Suprapubic skin (tissue), 4 donors: Measurements from ENCODE around the gene ATF2. TPM values are rescaled to one million over a fixed set of nuclear protein-coding genes. Genes with fewer than 3 reads are reported as not detected.
A peak's percentile ranks its signal among the peaks of the same experiment; 100 is the strongest.

Source experiments
- DNase-seq, 2 donors: peaks; one replicate each; pipeline ENCODE4 v3.0.0-alpha.2; 2019; ENCODE audit warnings: low spot score in 2 of 2
- H3K27ac ChIP-seq: fragments of 200-600 bp; sonication (generic); one replicate; pipeline ENCODE4 v1.5.1; 2019
- H3K27me3 ChIP-seq: fragments of 200-600 bp; sonication (generic); one replicate; pipeline ENCODE4 v1.5.1; 2019
- H3K36me3 ChIP-seq: fragments of 200-600 bp; sonication (generic); one replicate; pipeline ENCODE4 v1.5.1; 2019
- H3K4me1 ChIP-seq: fragments of 200-600 bp; sonication (generic); one replicate; pipeline ENCODE4 v1.5.1; 2019
- H3K4me3 ChIP-seq: fragments of 200-600 bp; sonication (generic); one replicate; pipeline ENCODE4 v1.5.1; 2019; ENCODE audit warnings: mild to moderate bottlenecking
- H3K9me3 ChIP-seq: fragments of 200-600 bp; sonication (generic); one replicate; pipeline ENCODE4 v1.5.1; 2019
- EP300 ChIP-seq: sonication (generic); formaldehyde crosslinking; IDR thresholded peaks from one replicate; pipeline ENCODE4 v1.6.1; 2017; ENCODE audit warnings: antibody characterized with exemption
- POLR2A ChIP-seq, 2 donors: fragments of 450-650 bp; IDR thresholded peaks; one replicate each; pipeline ENCODE4 v1.6.1; 2017; ENCODE audit warnings: antibody characterized with exemption in 2 of 2, mild to moderate bottlenecking in 2 of 2, moderate library complexity in 2 of 2
- POLR2AphosphoS5 ChIP-seq, 3 donors: sonication (generic); formaldehyde crosslinking; IDR thresholded peaks; one replicate each; pipeline ENCODE4 v1.6.1; 2017; ENCODE audit warnings: antibody characterized with exemption in 3 of 3
- WGBS: methylation state at CpG from one replicate; pipeline ENCODE4 v1.1.5; 2018; 5-methylcytosine and 5-hydroxymethylcytosine counted together
- total RNA-seq, 4 donors: library from RNA; depleted of rRNA; stranded (reverse); fragments of >200 nt; gene quantifications; one replicate each; pipeline ENCODE4 v1.1.0, GENCODE V29; 2016
- TF ChIP-seq, protein P1 (sequence below), 2 donors: fragments of 200-600 bp in 1 of 2; fragments of 450-650 bp in 1 of 2; sonication (generic) in 1 of 2; IDR thresholded peaks; one replicate each; pipeline ENCODE4 v1.5.1; 2016 to 2019; ENCODE audit warnings: antibody characterized with exemption in 2 of 2, mild to moderate bottlenecking in 1 of 2, moderate library complexity in 1 of 2

Gene ATF2, protein sequence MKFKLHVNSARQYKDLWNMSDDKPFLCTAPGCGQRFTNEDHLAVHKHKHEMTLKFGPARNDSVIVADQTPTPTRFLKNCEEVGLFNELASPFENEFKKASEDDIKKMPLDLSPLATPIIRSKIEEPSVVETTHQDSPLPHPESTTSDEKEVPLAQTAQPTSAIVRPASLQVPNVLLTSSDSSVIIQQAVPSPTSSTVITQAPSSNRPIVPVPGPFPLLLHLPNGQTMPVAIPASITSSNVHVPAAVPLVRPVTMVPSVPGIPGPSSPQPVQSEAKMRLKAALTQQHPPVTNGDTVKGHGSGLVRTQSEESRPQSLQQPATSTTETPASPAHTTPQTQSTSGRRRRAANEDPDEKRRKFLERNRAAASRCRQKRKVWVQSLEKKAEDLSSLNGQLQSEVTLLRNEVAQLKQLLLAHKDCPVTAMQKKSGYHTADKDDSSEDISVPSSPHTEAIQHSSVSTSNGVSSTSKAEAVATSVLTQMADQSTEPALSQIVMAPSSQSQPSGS
- 10 to 100 TPM; 22.3 to 46.9 (median 27.0) TPM for total RNA-seq

DNA sequence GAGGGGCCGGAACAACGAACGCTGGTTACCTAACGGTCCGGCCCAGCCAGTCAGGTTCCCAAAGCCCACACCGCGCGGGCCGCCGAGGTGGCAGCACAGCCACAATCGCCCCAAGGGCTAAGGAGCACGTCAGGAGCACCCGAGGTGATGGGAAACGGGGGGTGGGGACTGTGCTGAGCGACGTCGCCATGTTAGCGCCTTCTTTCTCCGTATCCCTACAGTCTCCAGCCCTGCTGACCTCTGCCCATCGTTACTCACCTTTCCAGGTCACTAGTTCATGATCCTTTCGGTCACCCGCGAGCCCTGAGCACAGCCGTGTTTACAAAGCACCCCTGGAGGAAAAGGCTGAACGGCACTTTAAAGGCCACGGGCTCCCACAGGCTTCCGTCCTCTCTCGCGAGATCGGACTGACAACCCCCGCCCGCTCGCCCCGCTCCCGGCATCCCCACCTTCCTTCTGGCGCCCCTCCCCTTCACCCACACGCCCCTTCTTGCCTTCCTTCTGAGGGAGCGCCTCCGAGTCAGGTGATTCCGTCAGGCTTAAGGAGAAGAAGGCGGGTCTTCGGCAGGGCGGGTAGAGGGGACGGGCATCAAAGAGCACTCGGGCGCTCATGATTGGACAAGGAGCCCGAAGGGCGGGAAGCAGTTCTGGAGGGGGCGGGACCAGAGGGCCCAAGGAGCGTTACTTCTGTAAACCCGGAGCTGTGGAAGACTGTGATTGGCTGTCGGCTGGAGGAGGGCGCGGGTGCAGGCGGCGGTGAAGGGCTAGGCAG, at the start of gene ATF2:
Gene ATF2, minus strand, starts transcription at position 412 of the 772 bp plus-strand sequence. CDS start 31,760 bp downstream, outside the sequence.
- H3K36me3 ChIP-seq = no peaks in the 10 kb centered on the region
- TF ChIP-seq, protein P1, sequence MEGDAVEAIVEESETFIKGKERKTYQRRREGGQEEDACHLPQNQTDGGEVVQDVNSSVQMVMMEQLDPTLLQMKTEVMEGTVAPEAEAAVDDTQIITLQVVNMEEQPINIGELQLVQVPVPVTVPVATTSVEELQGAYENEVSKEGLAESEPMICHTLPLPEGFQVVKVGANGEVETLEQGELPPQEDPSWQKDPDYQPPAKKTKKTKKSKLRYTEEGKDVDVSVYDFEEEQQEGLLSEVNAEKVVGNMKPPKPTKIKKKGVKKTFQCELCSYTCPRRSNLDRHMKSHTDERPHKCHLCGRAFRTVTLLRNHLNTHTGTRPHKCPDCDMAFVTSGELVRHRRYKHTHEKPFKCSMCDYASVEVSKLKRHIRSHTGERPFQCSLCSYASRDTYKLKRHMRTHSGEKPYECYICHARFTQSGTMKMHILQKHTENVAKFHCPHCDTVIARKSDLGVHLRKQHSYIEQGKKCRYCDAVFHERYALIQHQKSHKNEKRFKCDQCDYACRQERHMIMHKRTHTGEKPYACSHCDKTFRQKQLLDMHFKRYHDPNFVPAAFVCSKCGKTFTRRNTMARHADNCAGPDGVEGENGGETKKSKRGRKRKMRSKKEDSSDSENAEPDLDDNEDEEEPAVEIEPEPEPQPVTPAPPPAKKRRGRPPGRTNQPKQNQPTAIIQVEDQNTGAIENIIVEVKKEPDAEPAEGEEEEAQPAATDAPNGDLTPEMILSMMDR (IDR thresholded peaks at IDR 0.05) = no peak
- TF ChIP-seq POLR2A (IDR thresholded peaks at IDR 0.05) = peak; percentile 35
- TF ChIP-seq POLR2AphosphoS5 (IDR thresholded peaks at IDR 0.05) = peak in 2 of 3 donors; percentile 77 to 78
- no peak for TF ChIP-seq EP300

DNA sequence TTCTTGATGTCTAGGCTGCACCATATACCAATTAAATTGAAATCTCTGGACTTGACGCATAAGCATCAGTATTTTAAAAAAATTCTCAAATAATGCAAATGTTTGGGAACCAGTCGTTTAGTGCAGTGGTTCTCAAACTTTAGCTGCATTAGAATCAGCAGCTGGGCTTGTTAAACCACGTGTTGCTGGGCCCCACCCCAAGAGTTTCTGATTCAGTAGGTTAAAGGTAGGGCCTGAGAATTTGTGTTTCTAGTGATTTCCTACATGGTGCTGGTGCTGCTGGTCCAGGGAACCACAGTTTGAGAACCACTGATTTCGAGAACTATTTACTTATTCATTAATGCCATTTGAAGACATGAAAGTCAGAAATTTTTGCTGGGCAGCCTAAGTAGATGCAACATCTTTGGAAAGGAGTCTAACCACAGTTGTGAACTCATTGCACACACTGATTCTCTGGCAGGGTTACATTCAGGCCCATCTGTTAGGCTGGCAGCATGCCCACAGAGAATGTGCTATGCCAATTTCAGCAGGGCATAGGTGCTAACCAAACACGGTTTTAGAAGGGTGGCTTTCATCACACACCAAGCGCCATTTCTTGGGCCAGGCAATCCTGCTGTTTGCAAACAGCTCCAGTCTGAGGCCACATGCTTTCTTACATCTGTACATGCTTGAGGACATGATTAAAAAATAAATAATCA, 39.9 kb upstream of the ATF2 start:
- 65% methylated on average over 6 of the region's 6 CpGs for WGBS
- Histone ChIP-seq H3K9me3 (no peaks in the 10 kb centered on the region), H3K36me3 (no peaks in the 10 kb centered on the region), H3K27ac (no peak overlapping the region), H3K4me3 (no peak overlapping the region), H3K27me3 (no peaks in the 10 kb centered on the region), H3K4me1 (no peaks in the 10 kb centered on the region)
- TF ChIP-seq, protein P1 (IDR thresholded peaks at IDR 0.05) = no peak
- TF ChIP-seq POLR2A (IDR thresholded peaks at IDR 0.05) (no peak), EP300 (no peak)
- DNase-seq = no peak

More for the DNA sequence above, at the start of gene ATF2:
- Histone ChIP-seq H3K27ac (peak within 1 kb of the TSS; percentile 94), H3K4me3 (peak within 1 kb of the TSS; percentile 86), H3K4me1 (peaks cover 14% of the 10 kb centered on the region), H3K27me3 (no peaks in the 10 kb centered on the region), H3K9me3 (no peaks in the 10 kb centered on the region)
- WGBS = under 1% methylated on average over 43 of the region's 56 CpGs
- DNase-seq = peak; percentile 99

DNA sequence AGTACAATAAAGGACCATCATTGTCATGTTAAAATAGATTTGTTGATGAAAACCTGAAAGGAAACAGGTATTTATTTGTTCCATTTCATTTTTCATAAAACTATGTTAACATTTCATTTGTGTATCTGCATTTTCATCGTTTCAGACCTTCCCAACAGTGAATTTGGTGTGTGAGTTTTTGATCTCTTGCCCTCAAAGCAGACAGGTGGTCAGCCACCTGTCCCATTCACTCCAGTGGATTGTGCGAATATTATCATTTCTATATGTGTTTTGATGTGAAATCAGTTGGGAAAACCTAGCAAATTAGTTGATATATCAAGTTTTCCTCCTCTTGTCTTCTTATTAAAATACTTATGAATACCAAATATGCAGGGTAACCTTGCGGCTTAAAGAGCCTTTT, 38.9 kb upstream of the ATF2 start:
- H3K4me3 ChIP-seq = no peak overlapping the region
- no peaks in the 10 kb centered on the region for H3K4me1 ChIP-seq
- TF ChIP-seq EP300 = no peak
- TF ChIP-seq POLR2AphosphoS5 (IDR thresholded peaks at IDR 0.05) = no peak
- TF ChIP-seq POLR2A (IDR thresholded peaks at IDR 0.05) = no peak
- TF ChIP-seq, protein P1 (IDR thresholded peaks at IDR 0.05) = no peak
- no peak overlapping the region for H3K27ac ChIP-seq
- no peaks in the 10 kb centered on the region for H3K9me3 ChIP-seq
- WGBS = 65% methylated on average over 3 of the region's 3 CpGs
- H3K36me3 ChIP-seq = no peaks in the 10 kb centered on the region
- no peak for DNase-seq
- no peaks in the 10 kb centered on the region for H3K27me3 ChIP-seq

DNA sequence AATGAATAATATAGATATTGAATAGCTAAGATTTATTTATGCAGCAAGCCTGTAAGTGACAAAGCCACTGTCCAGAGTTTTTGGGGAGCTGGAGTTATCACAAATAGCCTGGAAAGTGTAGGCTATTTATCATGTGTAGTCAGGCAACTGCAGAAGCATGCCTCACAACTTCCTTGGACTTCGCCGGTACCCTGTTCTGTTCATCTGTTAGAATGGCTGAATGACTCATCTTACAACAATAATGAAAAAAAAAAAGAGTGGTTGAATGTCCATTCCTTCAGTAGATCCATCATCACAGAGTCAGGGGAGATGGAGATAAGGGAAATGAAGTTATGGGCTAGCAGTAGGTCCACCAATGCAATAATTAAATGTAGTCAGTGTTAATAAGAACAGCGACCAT, 37.5 kb upstream of the ATF2 start:
- WGBS = 64% methylated on average over 3 of the region's 3 CpGs
- TF ChIP-seq POLR2AphosphoS5 (IDR thresholded peaks at IDR 0.05) (no peak), POLR2A (IDR thresholded peaks at IDR 0.05) (no peak), EP300 (no peak)
- TF ChIP-seq, protein P1 (IDR thresholded peaks at IDR 0.05) = no peak
- Histone ChIP-seq H3K4me1 (no peaks in the 10 kb centered on the region), H3K4me3 (no peak overlapping the region), H3K9me3 (no peaks in the 10 kb centered on the region), H3K36me3 (no peaks in the 10 kb centered on the region), H3K27me3 (no peaks in the 10 kb centered on the region), H3K27ac (no peak overlapping the region)
- DNase-seq = no peak
